Stimulated activated CD4-positive, alpha-beta T cell treated with anti-CD3 and anti-CD28 coated beads, Interleukin-1b, Interleukin-23, amount 100 ng/mL, for 24 hours (primary cell): ENCODE measurements around the gene DDX17.
"Not testable (repeated sequence)": the region's sequence is repeated elsewhere in the genome, so short reads cannot be mapped to it uniquely, and the experiment has no call there.

ENCODE experiments used
- DNase-seq, 4 experiments: peaks; one replicate each; pipeline ENCODE4 v3.0.0-alpha.2; 2020; ENCODE audit warnings: low read depth in 4 of 4, low spot score in 1 of 4

Gene DDX17

GRCh38 chr22:38494498-38494897 lies 11.6 kb downstream of the DDX17 start:
- no peak for DNase-seq

- DNase-seq, result no peak
Observed at GRCh38 chr22:38491707-38492348, 14.3 kb downstream of the DDX17 start.

- DNase-seq, result no peak
Observed at GRCh38 chr22:38490915-38491314, 15.2 kb downstream of the DDX17 start.

- no peak for DNase-seq
Observed at GRCh38 chr22:38490475-38490874, 15.6 kb downstream of the DDX17 start.

GRCh38 chr22:38489561-38490145 lies 16.5 kb downstream of the DDX17 start:
- no peak for DNase-seq

GRCh38 chr22:38489142-38489541 lies 17.0 kb downstream of the DDX17 start:
- no peak for DNase-seq

GRCh38 chr22:38487946-38488345 lies 18.2 kb downstream of the DDX17 start:
- no peak for DNase-seq

- DNase-seq, result no peak
Observed at GRCh38 chr22:38485783-38486182, 20.3 kb downstream of the DDX17 start.

- no peak for DNase-seq
Observed at GRCh38 chr22:38484244-38484643, 21.9 kb downstream of the DDX17 start.

- no peak for DNase-seq
Observed at GRCh38 chr22:38482662-38483308, 23.3 kb downstream of the DDX17 start.

- no peak for DNase-seq
Observed at GRCh38 chr22:38481871-38482332, 24.2 kb downstream of the DDX17 start.

GRCh38 chr22:38481162-38481870 lies 24.8 kb downstream of the DDX17 start:
- DNase-seq, result no peak

- DNase-seq, result no peak
Observed at GRCh38 chr22:38479096-38479837, 26.8 kb downstream of the DDX17 start.

- no peak for DNase-seq
Observed at GRCh38 chr22:38477585-38477984, 28.5 kb downstream of the DDX17 start.

- no peak for DNase-seq
Observed at GRCh38 chr22:38474003-38474607, 32.0 kb downstream of the DDX17 start.

GRCh38 chr22:38471237-38471636 lies 34.9 kb downstream of the DDX17 start:
- DNase-seq, result no peak

GRCh38 chr22:38470179-38470578 lies 35.9 kb downstream of the DDX17 start:
- not testable (repeated sequence) for DNase-seq

GRCh38 chr22:38469306-38469781 lies 36.8 kb downstream of the DDX17 start:
- DNase-seq, result no peak

- DNase-seq, result no peak
Observed at GRCh38 chr22:38468443-38469305, 37.4 kb downstream of the DDX17 start.
